SKM-1 treated with dmso at 0.1 percent for 144 hours (cell line): ENCODE data around the gene RBMS3.
"Not testable (repeated sequence)": the region's sequence is repeated elsewhere in the genome, so short reads cannot be mapped to it uniquely, and the experiment has no call there.

Source experiments
- DNase-seq: peaks from one replicate; lab custom pipeline; 2025; ENCODE audit not compliant: unreplicated experiment; lab: John Stamatoyannopoulos, UW

The RBMS3 gene

DNA sequence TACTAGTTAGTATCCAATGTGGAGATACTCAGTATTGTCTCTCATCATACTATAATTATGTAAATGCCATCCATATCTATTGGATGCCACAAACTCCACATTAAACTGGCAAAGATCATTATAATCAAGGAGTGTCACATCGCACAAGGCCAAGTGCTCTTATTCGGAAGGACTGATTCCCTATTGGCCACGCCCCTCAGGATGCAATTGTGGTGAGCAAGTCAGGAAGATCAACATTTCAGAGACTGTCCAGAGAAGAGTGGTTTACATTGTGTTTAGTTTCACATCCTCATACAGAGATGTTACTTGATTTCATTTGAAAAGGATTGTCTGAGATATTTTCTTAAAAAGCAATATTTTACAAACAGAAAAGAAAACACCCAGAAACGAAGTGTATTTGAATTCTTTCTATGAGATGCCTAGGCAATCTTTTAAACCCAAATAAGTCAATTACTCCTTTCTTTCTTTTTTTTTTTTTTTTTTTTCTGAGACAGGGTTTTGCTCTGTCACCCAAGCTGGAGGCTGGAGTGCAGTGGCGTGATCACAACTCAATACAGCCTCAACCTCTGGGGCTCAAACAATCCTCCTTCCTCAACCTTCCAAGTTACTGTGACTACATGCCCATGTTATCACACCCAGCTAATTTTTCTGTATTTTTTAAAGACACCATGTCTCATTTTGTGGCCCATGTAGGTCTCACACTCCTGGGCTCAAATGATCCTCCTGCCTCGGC is 369.1 kb downstream of the RBMS3 start:
- peak; percentile 4 for DNase-seq

DNA sequence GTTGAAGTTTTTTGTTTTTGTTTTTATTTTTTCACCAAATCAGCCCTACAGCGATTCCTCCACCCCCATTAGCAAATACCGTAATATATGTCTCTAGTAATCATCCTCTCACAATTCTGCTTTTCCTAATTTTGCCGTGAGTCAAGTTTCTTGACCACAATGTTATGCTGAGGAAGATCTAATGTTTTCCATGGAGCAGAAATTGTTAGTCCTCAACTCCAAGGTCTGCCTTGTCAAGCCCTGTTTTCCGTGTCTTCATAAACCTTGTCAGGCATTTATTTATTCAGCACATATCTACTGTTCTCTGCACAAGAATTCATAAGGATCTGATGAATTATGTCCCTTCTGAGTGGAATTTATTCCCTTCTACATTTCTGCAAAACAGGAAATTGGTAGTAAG is 372.8 kb downstream of the RBMS3 start:
- no peak for DNase-seq

DNA sequence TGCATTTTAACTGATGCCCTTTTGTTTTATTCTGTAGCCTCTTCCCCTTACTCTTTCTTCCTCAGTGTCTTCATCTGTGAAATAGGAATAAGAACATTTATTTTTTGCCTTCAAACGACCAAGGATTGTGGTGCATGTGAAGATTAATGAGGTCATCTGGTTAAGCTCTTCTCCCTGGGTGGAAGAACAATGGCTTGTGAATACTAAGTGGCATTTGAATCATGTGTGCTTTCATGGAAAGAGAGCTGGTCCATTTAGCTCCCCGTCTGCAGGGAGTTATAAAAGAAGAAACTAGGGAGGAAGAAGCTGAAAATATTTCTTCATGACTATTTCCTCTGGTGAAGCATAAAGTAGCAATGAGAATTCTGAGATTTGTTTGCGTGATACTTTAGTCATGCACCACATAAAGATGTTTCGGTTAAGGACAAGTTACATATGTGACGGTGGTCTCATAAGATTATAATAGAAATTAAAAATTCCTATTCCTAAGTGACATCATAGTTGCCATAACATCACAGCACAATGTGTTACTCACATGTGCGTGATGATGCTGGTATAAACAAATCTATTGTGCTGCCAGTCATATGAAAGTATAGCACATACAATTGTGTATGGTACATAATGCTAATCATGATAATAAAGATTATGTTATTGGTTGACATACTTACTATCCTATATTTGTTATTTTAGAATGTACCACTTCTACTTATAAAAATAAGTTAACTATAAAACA is 374.3 kb downstream of the RBMS3 start:
- DNase-seq: no peak

DNA sequence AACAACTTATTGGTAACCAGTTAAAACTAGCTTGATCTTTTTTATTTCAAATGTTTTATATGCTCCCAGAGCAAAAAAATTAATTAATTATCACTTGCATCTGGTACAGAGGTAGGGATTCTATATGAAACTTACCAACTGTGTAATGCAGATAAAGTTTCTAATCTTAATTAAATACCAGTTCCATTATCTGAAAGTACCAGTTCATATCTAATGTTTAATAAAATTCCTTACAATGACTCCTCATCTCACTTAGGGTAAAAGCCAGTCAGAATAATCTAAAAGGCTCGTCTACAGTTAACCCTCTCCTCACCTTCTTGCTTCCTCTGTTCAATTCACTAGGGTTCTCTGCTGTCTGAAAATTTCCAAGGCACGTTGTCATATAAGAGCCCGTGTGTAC is 384.8 kb downstream of the RBMS3 start:
- no peak for DNase-seq

DNA sequence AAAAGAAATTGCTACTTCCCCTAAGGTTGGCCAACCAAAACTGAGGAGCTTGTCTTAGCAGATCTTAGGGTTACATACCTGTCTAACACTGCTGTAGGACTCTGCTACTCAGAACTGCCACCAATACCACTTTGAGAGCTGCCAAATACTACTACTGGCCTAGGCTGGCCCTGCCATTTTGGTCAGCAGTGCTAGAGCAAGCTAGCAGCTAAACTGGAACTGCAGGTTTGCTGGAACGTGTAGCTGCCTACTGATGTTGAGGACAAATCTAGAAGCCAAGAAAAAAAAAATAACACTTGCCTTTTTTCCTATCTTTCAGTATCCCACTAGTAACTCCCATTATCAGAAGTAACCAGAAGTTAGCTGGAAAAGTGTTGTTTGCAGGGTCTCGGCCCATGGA is 387.4 kb downstream of the RBMS3 start:
- DNase-seq: no peak

DNA sequence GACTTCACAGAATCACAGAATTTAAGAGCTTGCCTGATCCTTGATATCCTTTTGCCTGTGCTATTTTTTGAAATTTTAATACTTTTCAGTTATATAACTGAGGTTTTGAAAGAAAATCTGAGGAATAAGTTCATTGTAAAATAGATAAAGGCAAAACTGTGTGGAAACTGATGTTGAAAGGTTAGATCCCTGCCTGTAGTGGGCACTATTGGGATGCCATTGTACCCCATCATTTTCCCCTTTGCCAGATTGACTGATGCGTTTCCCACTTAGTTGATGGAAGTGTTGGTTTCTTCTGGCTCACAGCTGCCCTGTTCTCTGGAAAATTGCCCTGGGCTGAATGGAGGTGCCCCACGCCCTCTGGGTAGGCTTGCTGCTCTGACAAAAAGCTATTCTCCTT is 387.9 kb downstream of the RBMS3 start:
- DNase-seq: no peak

DNA sequence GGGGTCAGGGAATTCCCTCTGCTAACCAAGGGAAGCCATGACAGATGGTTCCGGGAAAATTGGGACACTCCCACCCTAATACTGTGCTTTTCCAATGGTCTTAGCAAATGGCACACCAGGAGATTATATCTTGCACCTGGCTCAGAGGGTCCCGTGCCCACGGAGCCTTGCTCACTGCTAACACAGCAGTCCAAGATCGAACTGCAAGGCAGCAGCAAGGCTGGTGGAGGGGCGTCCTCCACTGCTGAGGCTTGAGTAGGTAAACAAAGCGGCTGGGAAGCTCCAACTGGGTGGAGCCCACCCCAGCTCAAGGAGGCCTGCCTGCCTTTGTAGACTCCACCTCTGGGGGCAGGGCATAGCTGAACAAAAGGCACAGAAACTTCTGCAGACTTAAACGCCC is 389.6 kb downstream of the RBMS3 start:
- not testable (repeated sequence) for DNase-seq

DNA sequence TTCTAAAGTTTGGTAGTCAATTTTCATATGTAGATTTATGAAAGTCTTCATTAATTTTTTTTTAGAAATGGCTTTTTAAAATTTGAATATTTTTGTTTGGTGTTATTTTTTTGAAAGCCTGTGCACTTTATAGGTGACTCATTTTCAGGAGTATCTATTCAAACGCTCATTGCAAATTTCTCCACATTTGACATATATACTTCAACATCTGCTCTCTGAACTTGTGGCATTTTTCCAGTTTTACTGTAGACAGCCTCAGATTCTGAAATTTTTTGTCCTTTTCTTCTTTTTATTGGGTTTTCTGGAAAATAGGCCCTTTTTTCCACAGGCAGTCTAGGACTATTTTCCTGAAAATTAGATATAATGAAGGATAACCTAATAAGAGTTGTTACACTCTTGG is 396.6 kb downstream of the RBMS3 start:
- DNase-seq: no peak

DNA sequence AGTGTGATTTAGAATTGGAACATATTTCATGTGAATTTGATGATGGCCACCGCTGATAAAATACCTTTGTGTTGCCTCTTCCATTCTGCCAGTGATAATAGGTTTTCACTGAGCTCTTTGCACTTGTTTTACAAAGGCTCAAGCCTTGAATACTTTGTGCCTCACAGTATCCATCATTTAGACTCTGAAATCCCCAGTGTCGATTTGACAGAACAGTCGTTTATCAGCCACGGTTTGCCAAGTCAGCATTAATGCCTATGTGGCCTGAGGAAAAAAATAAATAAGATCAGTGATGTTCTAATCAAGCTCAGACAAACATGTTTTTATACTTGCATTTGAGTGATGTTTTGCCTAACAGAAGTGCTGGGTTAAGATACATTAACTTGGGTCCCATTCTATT is 399.1 kb downstream of the RBMS3 start:
- DNase-seq: no peak

DNA sequence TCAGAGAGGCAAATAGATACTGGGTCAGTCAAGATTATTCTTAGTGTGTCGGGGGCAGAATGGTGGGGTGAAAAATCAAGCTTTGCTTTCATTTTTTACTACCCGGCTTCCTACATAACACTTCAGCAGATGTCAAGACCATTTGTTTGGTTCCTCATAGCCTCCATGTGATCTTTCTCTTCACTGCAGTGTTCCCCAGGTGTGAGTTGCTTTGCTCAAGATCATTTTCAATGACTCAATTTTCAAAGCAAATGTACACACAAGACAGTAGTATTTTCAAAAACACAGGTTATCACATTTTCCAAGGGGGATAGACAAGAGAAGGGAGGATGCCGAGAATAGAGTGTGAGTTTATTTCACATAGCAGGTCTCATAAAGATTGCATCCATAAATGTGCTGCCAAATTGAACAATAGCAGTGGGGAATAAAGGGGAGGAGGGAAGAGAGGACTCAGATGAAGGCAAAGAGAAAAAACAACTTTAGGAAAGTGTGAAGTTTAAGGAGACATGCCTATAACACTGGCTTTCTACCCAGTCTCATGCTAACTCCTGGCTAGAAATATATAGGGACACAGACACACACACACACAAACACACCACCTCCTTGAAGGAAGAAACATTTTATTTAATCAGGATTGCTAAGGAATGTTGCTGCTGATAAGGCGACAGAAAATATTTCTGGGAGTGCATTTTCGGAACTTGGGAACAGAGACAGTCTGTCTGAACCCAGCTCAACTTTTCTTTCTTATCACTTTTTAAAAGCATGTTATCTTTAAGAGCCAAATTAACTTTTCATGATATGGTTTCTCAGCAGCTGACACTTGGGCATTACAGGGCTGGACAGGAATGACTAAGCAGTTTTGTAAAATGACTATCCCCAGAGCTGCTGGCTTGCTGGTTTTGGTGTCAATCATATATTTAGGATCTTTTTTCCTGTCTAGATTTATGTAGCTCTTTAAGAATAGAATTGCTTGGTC is 402.4 kb downstream of the RBMS3 start:
- DNase-seq: no peak

DNA sequence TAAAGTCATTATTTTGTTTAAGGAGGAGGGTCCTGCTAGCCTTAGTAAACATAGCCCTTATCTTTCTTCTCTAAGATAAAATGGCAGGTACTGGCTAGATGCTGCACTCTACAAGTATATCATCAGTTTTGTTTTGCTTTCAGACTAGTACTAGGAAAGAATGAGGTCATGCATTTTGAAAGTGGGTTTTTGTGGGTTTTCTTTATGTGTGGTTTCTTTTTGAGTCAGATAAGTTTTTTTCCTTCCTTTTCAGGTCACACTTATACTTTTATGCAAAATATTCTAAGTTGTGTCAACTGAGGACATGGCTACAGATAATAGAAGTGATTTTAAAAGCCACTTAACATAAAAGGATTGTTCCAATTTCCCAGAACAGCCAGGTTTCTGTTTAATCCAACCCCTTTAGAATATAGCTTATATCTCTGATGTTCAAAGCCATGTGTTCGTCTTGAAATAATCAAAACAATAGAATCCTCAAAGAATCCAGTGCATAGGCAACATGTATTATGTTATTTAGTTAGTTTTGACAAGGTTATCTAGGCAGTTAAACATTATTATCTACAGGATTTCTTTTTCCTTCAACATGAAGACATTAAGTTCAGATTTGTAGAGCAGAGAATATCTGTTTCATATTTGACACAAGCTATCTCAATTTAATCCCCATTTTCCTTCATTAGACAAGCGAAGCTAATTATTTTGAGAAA is 406.2 kb downstream of the RBMS3 start:
- DNase-seq: no peak

DNA sequence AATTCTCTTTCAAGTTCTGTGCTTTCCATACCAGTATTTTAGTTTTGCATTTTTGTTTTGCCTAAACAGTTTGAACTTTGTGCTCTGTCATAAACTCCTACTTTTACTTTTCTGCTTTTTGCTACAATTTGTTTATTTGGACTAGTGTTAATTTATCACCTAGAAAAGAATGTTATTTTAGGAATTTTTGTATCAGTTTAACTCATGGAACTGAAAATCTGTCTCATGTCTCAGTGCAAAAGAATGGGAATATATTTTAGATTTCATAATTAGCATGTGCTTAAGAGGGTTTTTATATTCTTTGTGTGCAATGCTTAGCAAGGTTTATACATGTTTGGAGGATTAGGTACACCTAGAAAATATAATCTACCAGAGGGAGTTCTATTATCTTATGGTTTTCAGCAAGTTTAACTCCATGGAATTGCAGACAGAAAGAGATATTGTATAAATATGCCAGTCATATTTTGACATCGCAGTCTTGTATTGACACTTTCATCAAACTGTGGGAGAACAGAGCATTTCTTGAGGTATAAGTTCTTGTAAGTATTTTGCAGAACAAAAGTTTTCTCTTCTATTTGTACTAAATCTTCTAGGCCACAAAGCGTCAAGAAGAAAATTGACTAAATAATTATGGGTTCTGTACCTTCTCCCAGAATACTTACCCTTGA is 409.9 kb downstream of the RBMS3 start:
- no peak for DNase-seq

DNA sequence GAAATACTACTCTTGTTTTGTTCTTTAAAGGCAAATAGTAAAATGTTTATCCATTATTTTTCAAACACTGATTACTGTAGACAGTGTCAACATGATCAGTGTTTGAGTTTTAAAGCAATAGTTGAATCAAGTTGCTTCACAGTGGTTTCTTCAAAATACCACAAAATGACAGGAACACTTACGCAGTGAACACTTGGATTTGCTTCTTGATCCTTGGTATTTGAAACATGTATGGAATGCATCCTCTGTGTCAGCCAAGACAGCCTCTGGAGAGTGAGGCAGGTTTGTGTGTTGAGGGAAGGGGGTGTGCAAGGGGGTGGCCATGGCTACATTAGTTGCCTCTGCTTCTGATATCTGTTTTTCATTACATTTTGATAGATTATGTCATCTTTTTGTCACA is 413.0 kb downstream of the RBMS3 start:
- DNase-seq: no peak

DNA sequence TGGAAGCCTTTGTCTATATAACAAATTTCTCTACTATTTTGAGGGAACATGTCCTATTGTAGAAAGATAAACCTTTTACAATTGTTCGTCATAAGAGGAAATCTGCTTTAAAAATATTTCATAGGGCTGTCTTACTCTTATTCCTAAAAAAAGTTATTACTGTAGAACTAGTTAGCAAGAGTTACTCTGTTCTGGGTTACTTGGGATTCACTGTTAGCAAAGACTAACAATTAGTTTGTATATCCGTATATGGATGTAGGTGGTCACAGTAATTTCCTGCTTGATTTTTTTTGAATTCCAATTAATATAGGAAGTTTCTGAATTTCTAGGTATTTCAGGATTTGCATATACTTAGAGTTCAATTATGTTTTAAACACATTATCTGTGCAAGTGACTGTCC is 413.5 kb downstream of the RBMS3 start:
- no peak for DNase-seq

DNA sequence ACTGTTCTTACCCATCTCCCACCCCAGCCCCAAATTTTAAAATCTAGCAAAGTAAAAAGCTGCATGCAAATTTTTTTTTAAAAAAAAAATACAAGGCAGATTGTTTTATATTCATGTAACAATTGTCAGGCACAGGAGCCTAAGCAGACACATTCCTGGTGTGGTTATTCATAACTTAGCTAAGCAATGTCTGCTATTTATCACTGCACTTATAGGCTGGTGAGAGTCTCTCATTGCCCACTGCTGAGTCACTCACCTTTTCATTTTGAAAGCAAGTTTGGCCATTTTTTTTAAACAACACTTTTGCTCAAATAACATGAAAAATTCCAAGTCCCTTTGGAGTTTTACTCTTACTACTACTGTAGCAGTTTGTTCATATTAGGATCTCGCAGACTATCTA is 413.9 kb downstream of the RBMS3 start:
- DNase-seq: no peak

DNA sequence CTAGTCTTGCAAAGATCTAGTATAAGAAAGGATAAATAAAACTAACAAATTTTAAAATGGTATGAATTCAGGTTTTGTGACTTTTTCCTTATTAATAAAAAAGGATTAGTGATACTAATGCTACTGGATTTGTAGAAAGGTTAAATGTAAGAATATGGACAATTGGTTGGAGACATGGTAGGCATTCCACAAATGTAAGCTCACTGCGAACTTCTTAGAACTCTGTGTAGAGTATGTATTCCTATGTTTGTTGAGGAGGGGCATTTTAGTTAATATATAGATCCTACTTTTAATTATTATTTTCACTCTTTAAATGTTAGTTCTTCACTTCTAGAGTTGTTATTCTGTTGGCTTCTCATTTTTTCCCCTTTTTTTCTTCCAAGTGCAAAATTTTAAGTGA is 414.3 kb downstream of the RBMS3 start:
- DNase-seq: no peak

DNA sequence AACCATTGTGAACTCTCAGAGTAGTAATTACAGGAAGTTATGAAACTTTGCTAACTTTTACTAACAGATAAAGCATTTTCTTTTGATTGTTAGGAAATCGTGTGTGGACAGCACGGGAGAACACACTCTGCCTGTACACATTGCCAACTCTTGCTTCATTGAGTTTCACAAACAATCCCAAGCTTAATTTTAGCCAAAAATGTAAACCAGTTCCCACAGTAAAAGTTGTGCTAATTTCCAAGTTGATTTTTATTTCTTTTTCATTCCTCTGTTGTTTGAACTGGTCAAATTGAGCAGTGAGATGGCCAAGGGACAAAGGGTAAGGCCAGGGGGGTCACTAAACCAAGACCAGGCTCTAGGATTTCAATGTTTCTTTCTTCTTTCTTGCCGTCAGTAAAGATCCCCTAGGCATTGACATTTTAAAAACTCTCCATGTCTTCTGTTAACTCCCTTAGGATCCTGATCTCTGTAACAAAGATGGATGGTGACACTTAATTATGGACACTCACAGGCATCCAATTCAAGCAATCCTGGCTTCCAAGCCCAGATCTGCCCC is 414.9 kb downstream of the RBMS3 start:
- peak; percentile 19 for DNase-seq

DNA sequence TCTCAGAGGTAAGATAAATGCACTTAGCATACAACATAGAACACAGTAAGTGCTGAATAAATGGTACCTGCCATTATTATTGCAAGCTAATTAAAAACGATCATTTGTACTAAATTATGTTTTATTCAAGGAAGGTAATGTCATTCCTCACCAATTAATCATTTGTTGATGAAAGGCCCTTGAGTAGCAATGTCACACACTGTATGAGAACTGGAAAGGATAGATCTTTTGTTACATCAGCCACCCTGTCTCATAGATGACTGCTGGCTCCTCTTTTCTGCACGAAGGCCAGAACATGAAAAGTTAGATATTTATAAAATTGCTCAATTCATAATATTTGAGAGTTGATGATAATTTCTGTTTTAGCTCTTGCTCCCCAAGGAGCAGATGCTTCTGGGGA is 415.4 kb downstream of the RBMS3 start:
- DNase-seq: no peak

DNA sequence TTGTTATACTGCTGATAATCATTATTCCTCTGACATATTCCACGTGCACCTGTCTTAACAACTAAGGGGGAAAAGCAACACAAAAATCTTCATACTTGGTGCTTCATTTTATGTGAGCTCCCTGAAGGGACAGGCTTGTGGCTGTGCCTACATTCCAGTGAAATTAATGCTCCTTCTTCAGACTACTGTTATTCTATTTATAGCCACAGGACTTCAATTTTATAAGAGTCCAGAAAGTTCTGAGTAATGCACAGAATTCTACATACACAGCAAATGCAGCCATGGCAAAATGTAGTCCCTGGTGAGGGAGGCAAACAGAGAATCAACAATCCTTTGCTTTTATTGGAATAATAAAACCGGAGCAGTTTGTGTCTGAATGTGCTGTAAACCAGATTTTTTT is 417.1 kb downstream of the RBMS3 start:
- no peak for DNase-seq

DNA sequence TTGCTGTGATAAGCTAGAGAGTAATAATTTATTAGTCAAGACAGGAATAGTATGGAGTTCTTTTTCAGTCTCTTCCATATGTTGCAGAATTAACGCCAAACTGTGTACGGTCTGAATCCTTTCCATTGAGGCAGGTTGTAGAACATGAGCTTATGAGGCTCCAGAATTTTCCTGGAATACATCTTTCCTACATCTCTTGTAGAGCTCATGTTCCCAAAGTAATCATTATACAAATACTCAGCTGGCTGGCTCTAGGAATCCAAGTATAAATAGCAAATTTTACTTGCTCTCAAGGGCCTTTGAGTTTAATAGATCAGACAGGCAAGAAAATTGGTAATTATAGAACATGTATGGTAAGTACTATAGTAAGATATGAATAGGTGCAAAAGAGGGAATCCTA is 419.4 kb downstream of the RBMS3 start:
- no peak for DNase-seq
